ENCODE data around the gene UTP25.

UTP25 gene

DNA sequence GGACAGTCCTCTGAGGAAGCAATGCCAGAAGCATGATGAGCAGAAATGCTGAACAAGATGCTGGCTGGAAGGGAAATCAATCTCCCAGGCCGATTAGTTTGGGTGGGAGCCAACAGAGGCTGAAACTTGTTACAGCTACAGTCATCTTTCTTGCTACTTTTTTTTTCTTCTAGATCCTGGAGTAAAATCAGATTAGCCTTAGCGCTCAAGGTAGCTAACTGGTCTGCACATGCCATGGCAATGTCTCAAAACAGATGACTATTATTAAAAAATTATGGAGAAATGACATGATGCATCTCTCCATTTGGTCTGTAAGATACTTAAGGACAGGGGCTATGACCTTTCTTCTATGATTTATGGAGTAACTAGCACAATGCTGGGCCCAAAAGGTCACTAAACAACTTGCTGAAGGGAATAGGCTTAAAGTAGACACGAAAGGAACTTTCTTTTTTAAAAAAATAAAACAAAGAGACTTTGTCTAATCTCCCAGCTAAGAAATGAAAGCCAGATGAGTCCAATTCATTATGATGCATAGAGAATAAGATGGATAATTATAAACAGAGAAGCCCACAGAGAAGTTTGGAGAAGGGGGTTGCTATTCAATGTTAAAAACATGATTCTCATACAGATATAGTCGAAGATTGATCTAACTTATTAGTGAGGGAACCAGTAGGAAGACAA lies 42.5 kb downstream of the UTP25 start:
- Histone ChIP-seq H4K20me1 (ENCODE audit: control insufficient read depth, insufficient read depth, low read depth, low read length) (no peaks in the 10 kb centered on the region), H3K9me3 (ENCODE audit: control insufficient read depth, insufficient read depth, low read length) (no peaks in the 10 kb centered on the region), H3K4me3 (ENCODE audit: low read length) (no peak overlapping the region), H3K4me1 (ENCODE audit: control insufficient read depth, low read length) (no peaks in the 10 kb centered on the region), H3K27me3 (ENCODE audit: control insufficient read depth, low read length) (no peaks in the 10 kb centered on the region; the same call in 1 of the 2 replicates), H3K36me3 (ENCODE audit: control insufficient read depth, low read length) (no peaks in the 10 kb centered on the region), H3F3A (ENCODE audit: control insufficient read depth, insufficient read depth) (no peaks in the 10 kb centered on the region), H3K79me2 (ENCODE audit: control insufficient read depth, low read length) (no peaks in the 10 kb centered on the region), H3K27ac (ENCODE audit: low read depth, low read length) (no peak overlapping the region), H3K4me2 (ENCODE audit: low read length) (no peak overlapping the region), H3K9me2 (replicated peaks; ENCODE audit: control insufficient read depth, low read length) (no peaks in the 10 kb centered on the region)
- TF ChIP-seq, protein P1, sequence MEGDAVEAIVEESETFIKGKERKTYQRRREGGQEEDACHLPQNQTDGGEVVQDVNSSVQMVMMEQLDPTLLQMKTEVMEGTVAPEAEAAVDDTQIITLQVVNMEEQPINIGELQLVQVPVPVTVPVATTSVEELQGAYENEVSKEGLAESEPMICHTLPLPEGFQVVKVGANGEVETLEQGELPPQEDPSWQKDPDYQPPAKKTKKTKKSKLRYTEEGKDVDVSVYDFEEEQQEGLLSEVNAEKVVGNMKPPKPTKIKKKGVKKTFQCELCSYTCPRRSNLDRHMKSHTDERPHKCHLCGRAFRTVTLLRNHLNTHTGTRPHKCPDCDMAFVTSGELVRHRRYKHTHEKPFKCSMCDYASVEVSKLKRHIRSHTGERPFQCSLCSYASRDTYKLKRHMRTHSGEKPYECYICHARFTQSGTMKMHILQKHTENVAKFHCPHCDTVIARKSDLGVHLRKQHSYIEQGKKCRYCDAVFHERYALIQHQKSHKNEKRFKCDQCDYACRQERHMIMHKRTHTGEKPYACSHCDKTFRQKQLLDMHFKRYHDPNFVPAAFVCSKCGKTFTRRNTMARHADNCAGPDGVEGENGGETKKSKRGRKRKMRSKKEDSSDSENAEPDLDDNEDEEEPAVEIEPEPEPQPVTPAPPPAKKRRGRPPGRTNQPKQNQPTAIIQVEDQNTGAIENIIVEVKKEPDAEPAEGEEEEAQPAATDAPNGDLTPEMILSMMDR (IDR thresholded peaks at IDR 0.05; ENCODE audit: low read depth, low read length, poor library complexity, severe bottlenecking): no peak
- TF ChIP-seq EZH2phosphoT487 (IDR thresholded peaks at IDR 0.05; ENCODE audit: borderline replicate concordance, low read length): no peak

DNA sequence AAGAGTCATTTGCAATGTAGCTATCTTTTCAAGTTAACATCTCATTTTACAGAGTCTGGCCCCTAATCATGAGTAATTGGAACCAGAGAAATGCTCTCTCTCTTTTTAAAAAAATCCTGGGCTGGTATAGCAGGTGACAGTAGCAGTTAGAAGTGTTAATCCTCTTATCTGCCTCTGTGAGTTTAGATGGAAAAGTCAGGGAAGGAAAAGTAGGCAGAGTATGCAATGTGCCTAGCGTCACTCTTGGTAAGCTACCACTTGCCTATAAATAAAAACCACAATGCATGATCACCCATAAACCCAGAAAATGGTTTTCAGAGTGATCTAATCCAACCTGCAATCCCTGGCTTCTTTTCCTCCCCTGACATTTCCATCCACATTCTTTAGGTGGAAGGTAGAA lies 43.2 kb downstream of the UTP25 start:
- no peaks in the 10 kb centered on the region; the same call in 1 of the 2 replicates for H3K27me3 ChIP-seq (ENCODE audit: control insufficient read depth, low read length)
- H3F3A ChIP-seq (ENCODE audit: control insufficient read depth, insufficient read depth): no peaks in the 10 kb centered on the region
- H3K36me3 ChIP-seq (ENCODE audit: control insufficient read depth, low read length): no peaks in the 10 kb centered on the region
- no peaks in the 10 kb centered on the region for H3K9me3 ChIP-seq (ENCODE audit: control insufficient read depth, insufficient read depth, low read length)
- no peaks in the 10 kb centered on the region for H3K9me2 ChIP-seq (replicated peaks; ENCODE audit: control insufficient read depth, low read length)
- H3K79me2 ChIP-seq (ENCODE audit: control insufficient read depth, low read length): no peaks in the 10 kb centered on the region
- H3K4me1 ChIP-seq (ENCODE audit: control insufficient read depth, low read length): no peaks in the 10 kb centered on the region
- TF ChIP-seq EZH2phosphoT487 (IDR thresholded peaks at IDR 0.05; ENCODE audit: borderline replicate concordance, low read length): no peak
- TF ChIP-seq, protein P1 (IDR thresholded peaks at IDR 0.05; ENCODE audit: low read depth, low read length, poor library complexity, severe bottlenecking): no peak
- H3K4me3 ChIP-seq (ENCODE audit: low read length): no peak overlapping the region
- H3K27ac ChIP-seq (ENCODE audit: low read depth, low read length): no peak overlapping the region
- H3K4me2 ChIP-seq (ENCODE audit: low read length): no peak overlapping the region
- H4K20me1 ChIP-seq (ENCODE audit: control insufficient read depth, insufficient read depth, low read depth, low read length): no peaks in the 10 kb centered on the region

DNA sequence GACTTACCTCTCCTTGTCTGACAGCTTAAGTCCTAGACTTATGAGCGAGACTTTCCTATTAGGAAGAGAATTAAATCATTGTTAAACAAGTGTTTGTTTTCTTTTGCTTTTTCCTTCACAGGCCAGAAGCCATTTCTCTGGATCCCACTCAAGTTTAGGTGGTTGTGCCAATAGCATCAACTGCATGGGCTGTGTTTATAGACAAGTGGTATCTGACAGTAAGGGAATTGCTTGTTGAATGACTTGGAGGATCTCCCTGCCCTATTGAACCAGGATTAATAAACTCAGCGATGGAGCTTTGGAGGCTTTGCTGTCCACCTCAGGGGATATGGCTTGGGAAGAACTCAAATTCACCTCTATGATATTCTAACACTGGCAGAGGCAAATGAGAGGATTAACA lies 43.7 kb downstream of the UTP25 start:
- H3F3A ChIP-seq (ENCODE audit: control insufficient read depth, insufficient read depth): no peaks in the 10 kb centered on the region
- H3K36me3 ChIP-seq (ENCODE audit: control insufficient read depth, low read length): no peaks in the 10 kb centered on the region
- H3K27ac ChIP-seq (ENCODE audit: low read depth, low read length): no peak overlapping the region
- no peak overlapping the region for H3K4me2 ChIP-seq (ENCODE audit: low read length)
- no peaks in the 10 kb centered on the region for H3K4me1 ChIP-seq (ENCODE audit: control insufficient read depth, low read length)
- no peaks in the 10 kb centered on the region for H3K9me3 ChIP-seq (ENCODE audit: control insufficient read depth, insufficient read depth, low read length)
- H3K27me3 ChIP-seq (ENCODE audit: control insufficient read depth, low read length): no peaks in the 10 kb centered on the region; the same call in 1 of the 2 replicates
- H3K79me2 ChIP-seq (ENCODE audit: control insufficient read depth, low read length): no peaks in the 10 kb centered on the region
- TF ChIP-seq, protein P1 (IDR thresholded peaks at IDR 0.05; ENCODE audit: low read depth, low read length, poor library complexity, severe bottlenecking): no peak
- TF ChIP-seq EZH2phosphoT487 (IDR thresholded peaks at IDR 0.05; ENCODE audit: borderline replicate concordance, low read length): no peak
- no peak overlapping the region for H3K4me3 ChIP-seq (ENCODE audit: low read length)
- H3K9me2 ChIP-seq (replicated peaks; ENCODE audit: control insufficient read depth, low read length): no peaks in the 10 kb centered on the region
- no peaks in the 10 kb centered on the region for H4K20me1 ChIP-seq (ENCODE audit: control insufficient read depth, insufficient read depth, low read depth, low read length)
